ENCODE data around the gene NUP188. TPM values are rescaled to one million over a fixed set of nuclear protein-coding genes. Genes with fewer than 3 reads are reported as not detected.

NUP188 gene
- total and polyA plus RNA-seq, 10 of the 15 experiments (the other 5 are each of a cell fraction or from before 2014, with no cell fraction given): 1.4 to 73.7 (median 48.9) TPM

DNA sequence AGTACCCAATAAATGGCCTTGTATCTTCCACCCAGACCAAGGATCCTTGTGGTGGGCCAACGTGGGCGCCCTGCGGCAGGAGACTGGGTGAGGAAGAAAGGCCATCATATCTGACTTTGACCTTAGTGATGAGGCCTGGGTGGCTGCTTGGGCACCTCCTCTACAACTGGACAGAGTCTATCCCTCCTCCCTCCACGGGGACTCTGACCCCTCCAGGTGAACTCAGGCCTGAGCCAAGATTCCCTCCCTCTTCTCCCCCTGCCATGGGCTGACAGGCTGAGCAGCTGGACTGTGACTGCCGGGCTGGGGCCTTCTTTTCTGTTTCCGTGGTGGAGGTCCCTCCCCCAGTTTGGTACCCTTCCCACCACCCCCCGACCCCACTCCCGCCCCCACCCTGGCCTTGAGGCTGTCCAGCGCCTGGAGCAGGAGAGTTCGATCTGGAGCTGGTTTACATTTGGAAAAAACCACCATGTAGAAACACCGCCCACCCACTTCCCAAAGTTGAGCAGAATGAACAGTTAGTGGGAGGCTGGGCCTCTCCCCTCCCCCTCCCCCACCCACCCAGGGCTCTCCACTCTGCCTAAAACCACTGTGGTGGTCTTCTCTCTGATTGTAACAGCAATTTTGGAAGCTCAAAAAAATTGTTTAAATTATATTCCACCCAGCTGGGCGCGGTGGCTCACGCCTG lies 28.0 kb upstream of the NUP188 start:
- TF ChIP-seq SMC3 (IDR thresholded peaks at IDR 0.05; ENCODE audit: borderline replicate concordance, low read length) (no peak), SMAD5 (IDR thresholded peaks at IDR 0.05; ENCODE audit: low read depth) (no peak), POLR2A (IDR thresholded peaks at IDR 0.05; ENCODE audit: low read depth, low read length) (0 out of 2 replicates have a peak, but pooled peaks have one; percentile 14)
- no peaks in the 10 kb centered on the region for H3K4me1 ChIP-seq (ENCODE audit: control insufficient read depth, insufficient read depth, low read length)
- ChIA-PET SMC1A (ENCODE audit: uncharacterized antibody, unreplicated experiment) (no interaction called here), POLR2A (no interaction called here), RAD21 (ENCODE audit: unreplicated experiment) (no interaction called here), CTCF (interaction anchor here (1.2 kb wide), 1 partner anchor 9 kb away, joined by 4 read pairs; no protein-coding TSS in a partner anchor)
- H3K9ac ChIP-seq (ENCODE audit: control insufficient read depth, insufficient read depth, low read length): no peak overlapping the region
- no TSS peak for BruUV-seq (replicated peaks)
- no peaks in the 10 kb centered on the region for H3K27me3 ChIP-seq (replicated peaks in 1 of 2; ENCODE audit: control insufficient read depth in 2 of 2, insufficient read depth in 2 of 2, low read length in 1 of 2)
- no peaks in the 10 kb centered on the region for H3K9me3 ChIP-seq (replicated peaks; ENCODE audit: control insufficient read depth, insufficient read depth, low read length)
- no peaks in the 10 kb centered on the region for H3K79me2 ChIP-seq (ENCODE audit: control insufficient read depth, insufficient read depth, low read length)
- H2AFZ ChIP-seq (ENCODE audit: control insufficient read depth, low read depth, low read length): no peak overlapping the region
- in situ Hi-C loops (cut with MboI): no loop called here
- ATAC-seq: no peak
- no peak overlapping the region for H3K4me3 ChIP-seq
- no peak overlapping the region for H3K4me2 ChIP-seq (ENCODE audit: control insufficient read depth, insufficient read depth)
- 88% methylated on average over 10 of the region's 14 CpGs for WGBS (ENCODE audit: insufficient coverage, insufficient replicate concordance, low lambda C conversion rate, missing lambda C conversion rate)
- H4K20me1 ChIP-seq (ENCODE audit: control insufficient read depth, insufficient read depth): no peaks in the 10 kb centered on the region
- H3K27ac ChIP-seq (ENCODE audit: control insufficient read depth, insufficient read depth): no peak overlapping the region
- FAIRE-seq: no peak
- intact Hi-C loops (cut with micrococcal nuclease; ENCODE audit: unreplicated experiment): no loop called here
- DNase-seq (ENCODE audit: low read depth, low spot score): no peak
- peaks cover 3 to 8% of the 10 kb centered on the region in 2 experiments; a peak in 3 of 4 replicates for H3K36me3 ChIP-seq (ENCODE audit: control insufficient read depth in 2 of 2, insufficient read depth in 2 of 2, low read length in 1 of 2)

GRCh38 chr9:128920381-128921058 lies 27.0 kb upstream of the NUP188 start, which contains the start of gene PHYHD1:
Gene PHYHD1 (plus strand): TSS chr9:128920982. CDS start chr9:128922324, 1,342 bp downstream.
- Histone ChIP-seq H3K9ac (ENCODE audit: control insufficient read depth, insufficient read depth, low read length) (no peak within 1 kb of the TSS), H3K9me3 (replicated peaks; ENCODE audit: control insufficient read depth, insufficient read depth, low read length) (no peaks in the 10 kb centered on the region), H3K27me3 (replicated peaks in 1 of 2; ENCODE audit: control insufficient read depth in 2 of 2, insufficient read depth in 2 of 2, low read length in 1 of 2) (no peaks in the 10 kb centered on the region), H3K79me2 (ENCODE audit: control insufficient read depth, insufficient read depth, low read length) (no peaks in the 10 kb centered on the region), H3K36me3 (ENCODE audit: control insufficient read depth in 2 of 2, insufficient read depth in 2 of 2, low read length in 1 of 2) (peaks cover 3 to 8% of the 10 kb centered on the region in 2 experiments; a peak in 3 of 4 replicates), H3K4me3 (no peak within 1 kb of the TSS), H3K4me1 (ENCODE audit: control insufficient read depth, insufficient read depth, low read length) (no peaks in the 10 kb centered on the region), H4K20me1 (ENCODE audit: control insufficient read depth, insufficient read depth) (no peaks in the 10 kb centered on the region), H3K27ac (ENCODE audit: control insufficient read depth, insufficient read depth) (no peak within 1 kb of the TSS), H2AFZ (ENCODE audit: control insufficient read depth, low read depth, low read length) (no peak within 1 kb of the TSS), H3K4me2 (ENCODE audit: control insufficient read depth, insufficient read depth) (no peak within 1 kb of the TSS)
- intact Hi-C loops (cut with micrococcal nuclease; ENCODE audit: unreplicated experiment) (no loop called here), in situ Hi-C loops (cut with MboI) (no loop called here)
- CTCF ChIA-PET: interaction anchor here (1.2 kb wide), 1 partner anchor 8 kb away, joined by 4 read pairs; no protein-coding TSS in a partner anchor
- WGBS (ENCODE audit: insufficient coverage, insufficient replicate concordance, low lambda C conversion rate, missing lambda C conversion rate): 67% methylated on average over 13 of the region's 13 CpGs
- DNase-seq (ENCODE audit: low read depth, low spot score) (no peak), FAIRE-seq (no peak), ATAC-seq (no peak)
- BruUV-seq (replicated peaks): no TSS peak
- TF ChIP-seq MEF2B (IDR thresholded peaks at IDR 0.05; ENCODE audit: partially characterized antibody, poor library complexity, severe bottlenecking) (no peak), POLR2AphosphoS5 (IDR thresholded peaks at IDR 0.05; ENCODE audit: low read length) (no peak), RFX5 (IDR thresholded peaks at IDR 0.05; ENCODE audit: low read depth, low read length) (no peak), EGR1 (IDR thresholded peaks at IDR 0.05; ENCODE audit: borderline replicate concordance in 1 of 2, low read depth in 2 of 2, low read length in 2 of 2) (no peak), SIX5 (IDR thresholded peaks at IDR 0.05; ENCODE audit: low read depth, low read length, severe bottlenecking) (no peak)
- SMC1A ChIA-PET (ENCODE audit: uncharacterized antibody, unreplicated experiment): no interaction called here
- POLR2A ChIA-PET: no interaction called here
- RAD21 ChIA-PET (ENCODE audit: unreplicated experiment): no interaction called here

Measured in GM12878 (cell line).